22Rv1 (cell line): Measurements from ENCODE around the gene AGAP2.

Experiments
- ZFX ChIP-seq: fragments of 450-650 bp; IDR thresholded peaks from 2 replicates; pipeline ENCODE4 v1.6.1; 2017; ENCODE audit warnings: antibody characterized with exemption, borderline replicate concordance
- TF ChIP-seq, protein P1 (sequence below): fragments of 450-650 bp; IDR thresholded peaks from 2 replicates; pipeline ENCODE4 v1.5.1; 2017; ENCODE audit warnings: mild to moderate bottlenecking

DNA sequence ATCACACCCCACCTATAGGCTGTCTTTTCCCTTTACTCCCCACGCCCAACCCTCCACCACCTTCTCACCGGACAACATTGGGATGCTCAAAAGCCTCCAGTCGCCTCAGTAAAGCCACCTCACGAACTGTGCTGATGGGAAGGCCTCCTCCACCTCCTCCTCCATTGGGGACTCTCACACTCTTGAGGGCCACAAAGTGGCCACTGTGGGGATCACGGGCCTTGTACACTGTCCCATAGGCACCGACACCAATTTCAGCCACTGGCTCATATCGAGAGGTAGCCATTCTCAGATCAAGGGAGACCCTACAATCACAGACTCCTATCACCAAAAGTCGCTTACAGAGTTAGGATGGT lies 12.9 kb upstream of the AGAP2 start:
- TF ChIP-seq, protein P1, sequence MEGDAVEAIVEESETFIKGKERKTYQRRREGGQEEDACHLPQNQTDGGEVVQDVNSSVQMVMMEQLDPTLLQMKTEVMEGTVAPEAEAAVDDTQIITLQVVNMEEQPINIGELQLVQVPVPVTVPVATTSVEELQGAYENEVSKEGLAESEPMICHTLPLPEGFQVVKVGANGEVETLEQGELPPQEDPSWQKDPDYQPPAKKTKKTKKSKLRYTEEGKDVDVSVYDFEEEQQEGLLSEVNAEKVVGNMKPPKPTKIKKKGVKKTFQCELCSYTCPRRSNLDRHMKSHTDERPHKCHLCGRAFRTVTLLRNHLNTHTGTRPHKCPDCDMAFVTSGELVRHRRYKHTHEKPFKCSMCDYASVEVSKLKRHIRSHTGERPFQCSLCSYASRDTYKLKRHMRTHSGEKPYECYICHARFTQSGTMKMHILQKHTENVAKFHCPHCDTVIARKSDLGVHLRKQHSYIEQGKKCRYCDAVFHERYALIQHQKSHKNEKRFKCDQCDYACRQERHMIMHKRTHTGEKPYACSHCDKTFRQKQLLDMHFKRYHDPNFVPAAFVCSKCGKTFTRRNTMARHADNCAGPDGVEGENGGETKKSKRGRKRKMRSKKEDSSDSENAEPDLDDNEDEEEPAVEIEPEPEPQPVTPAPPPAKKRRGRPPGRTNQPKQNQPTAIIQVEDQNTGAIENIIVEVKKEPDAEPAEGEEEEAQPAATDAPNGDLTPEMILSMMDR: no peak
- no peak for TF ChIP-seq ZFX
